GM18505 (cell line): ENCODE results near the gene SRCAP.

Experiments used
- ATAC-seq: cut with Tn5 transposase; IDR thresholded peaks from one replicate; pipeline ENCODE4 v1.9.1; 2021; ENCODE audit not compliant: unreplicated experiment
- POLR2A ChIP-seq: IDR thresholded peaks from 4 replicates; pipeline ENCODE4 v1.6.1; 2011; ENCODE audit warnings: borderline replicate concordance; ENCODE audit not compliant: insufficient read depth, insufficient read length; ENCODE audit errors: extremely low read depth

SRCAP gene

DNA sequence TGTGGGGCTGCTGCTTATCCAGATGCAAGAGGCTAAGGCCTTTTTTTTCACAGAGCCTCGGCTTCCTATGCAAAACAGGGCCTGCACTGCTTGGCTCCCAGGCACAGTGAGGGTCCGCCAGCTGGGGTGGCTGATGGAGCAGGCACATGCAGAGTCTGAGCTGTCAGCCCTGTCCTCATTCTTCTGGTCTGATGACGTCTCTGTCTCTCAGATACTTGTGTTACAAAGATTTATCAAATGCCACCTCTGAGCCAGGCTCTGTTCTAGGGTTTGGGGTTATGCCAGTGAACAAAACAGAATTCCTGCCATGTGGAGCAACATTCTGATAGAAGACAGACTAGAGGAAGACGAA is 67.9 kb downstream of the SRCAP start:
- ATAC-seq: no peak
- no peak for TF ChIP-seq POLR2A

DNA sequence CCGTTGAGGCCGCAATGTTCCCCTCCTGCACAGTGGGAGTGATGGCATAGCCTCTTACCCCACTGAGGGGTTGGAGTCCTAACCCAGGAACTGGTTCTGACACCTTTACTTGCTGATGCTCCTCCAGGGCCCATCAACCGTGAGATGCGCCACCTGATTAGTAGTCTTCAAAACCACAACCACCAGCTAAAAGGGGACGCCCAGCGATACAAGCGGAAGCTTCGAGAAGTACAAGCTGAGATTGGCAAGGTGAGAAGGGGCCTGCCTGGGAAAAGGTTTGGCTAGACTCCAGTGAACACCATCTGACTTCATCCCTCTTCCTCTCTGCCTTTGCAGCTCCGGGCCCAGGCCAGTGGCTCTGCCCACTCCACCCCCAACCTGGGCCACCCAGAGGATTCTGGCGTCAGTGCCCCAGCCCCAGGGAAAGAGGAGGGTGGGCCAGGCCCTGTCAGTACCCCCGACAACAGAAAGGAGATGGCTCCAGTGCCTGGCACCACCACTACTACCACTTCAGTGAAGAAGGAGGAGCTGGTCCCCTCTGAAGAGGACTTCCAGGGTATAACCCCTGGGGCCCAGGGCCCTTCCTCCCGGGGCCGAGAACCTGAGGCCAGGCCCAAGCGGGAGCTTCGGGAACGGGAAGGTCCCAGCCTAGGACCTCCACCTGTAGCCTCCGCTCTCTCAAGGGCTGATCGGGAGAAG is 68.9 kb downstream of the SRCAP start:
- ATAC-seq: no peak
- TF ChIP-seq POLR2A: no peak

DNA sequence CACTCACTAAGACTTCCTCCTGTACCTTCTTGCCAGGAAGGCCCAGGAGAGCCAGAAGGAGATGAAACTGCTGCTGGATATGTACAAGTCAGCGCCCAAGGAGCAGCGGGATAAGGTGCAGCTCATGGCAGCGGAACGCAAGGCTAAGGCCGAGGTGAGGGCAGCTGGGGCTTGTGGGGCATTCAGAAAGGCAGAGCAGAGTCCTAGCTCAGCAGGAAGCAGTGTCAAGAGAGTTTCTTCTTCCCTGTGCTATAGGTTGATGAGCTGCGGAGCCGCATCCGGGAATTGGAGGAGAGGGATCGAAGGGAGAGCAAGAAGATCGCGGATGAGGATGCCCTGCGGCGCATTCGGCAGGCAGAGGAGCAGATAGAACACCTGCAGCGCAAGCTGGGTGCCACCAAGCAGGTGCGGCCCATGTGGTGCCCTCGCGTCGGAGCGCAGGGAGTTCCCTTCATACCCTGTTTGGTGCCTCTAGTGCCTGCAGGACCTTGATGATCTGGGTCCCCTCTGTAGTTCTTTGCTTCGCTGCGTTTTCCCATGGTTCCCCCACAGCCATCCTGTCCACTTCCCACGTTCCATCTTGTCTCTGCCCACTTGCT is 69.7 kb downstream of the SRCAP start:
- ATAC-seq: no peak
- no peak for TF ChIP-seq POLR2A

DNA sequence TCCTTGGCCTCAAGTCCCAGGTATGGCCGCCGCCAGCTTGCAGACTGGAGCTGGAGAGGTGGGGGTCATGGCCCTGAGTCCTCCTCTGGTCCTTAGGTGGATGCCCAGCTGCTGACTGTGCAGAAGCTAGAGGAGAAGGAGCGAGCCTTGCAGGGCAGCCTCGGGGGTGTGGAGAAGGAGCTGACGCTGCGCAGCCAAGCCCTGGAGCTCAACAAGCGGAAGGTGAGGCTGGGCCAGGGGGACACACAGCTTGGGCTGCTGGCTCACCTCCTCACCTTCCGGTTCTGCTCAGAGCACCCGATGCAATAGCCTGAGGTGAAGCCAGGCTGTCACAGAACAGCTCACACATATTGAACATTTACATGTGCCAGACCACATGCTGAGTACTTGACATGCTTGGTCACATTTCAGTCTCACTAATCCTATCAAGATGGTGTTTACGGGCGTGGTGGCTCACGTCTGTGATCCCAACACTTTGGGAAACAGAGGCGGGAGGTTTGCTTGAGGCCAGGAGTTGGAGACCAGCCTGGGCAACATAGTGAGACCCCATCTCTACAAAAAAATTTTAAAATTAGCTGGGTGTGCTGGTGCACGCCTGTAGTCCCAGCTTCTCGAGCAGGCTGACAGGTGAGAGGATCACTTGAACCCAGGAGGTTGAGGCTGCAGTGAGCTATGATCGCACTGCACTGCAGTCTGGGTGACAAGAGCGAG is 70.6 kb downstream of the SRCAP start:
- no peak for ATAC-seq
- TF ChIP-seq POLR2A: no peak

DNA sequence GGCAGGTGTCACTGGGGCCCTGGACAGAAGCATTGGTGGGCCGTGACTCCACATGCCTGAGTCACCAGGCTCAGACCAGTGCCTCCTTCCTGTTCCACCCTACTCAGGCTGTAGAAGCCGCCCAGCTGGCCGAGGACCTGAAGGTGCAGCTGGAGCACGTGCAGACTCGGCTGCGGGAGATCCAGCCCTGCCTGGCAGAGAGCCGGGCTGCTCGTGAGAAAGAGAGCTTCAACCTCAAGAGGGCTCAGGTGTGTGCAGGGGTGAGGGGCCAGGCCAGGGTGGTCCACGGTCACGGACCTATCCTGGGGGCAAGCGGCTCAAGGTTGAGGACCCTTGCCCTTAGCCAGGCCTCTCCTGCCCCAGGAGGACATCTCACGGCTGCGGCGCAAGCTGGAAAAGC is 72.8 kb downstream of the SRCAP start:
- no peak for TF ChIP-seq POLR2A
- ATAC-seq: no peak

DNA sequence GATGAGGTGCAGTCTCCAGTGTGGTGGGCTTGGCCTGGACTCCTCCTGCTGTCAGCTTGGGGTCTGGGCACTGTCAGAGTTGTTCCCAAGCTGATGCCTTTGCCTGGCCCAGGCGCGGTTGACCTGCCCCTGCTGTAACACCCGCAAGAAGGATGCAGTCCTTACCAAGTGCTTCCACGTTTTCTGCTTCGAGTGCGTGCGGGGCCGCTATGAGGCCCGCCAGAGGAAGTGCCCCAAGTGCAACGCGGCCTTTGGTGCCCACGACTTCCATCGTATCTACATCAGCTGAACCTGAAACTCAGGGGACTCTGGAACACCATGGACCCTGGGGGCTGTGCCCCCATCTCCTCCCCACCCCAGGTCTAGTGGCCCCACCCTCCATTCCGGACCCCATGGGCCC is 74.9 kb downstream of the SRCAP start:
- no peak for ATAC-seq
- TF ChIP-seq POLR2A: no peak

DNA sequence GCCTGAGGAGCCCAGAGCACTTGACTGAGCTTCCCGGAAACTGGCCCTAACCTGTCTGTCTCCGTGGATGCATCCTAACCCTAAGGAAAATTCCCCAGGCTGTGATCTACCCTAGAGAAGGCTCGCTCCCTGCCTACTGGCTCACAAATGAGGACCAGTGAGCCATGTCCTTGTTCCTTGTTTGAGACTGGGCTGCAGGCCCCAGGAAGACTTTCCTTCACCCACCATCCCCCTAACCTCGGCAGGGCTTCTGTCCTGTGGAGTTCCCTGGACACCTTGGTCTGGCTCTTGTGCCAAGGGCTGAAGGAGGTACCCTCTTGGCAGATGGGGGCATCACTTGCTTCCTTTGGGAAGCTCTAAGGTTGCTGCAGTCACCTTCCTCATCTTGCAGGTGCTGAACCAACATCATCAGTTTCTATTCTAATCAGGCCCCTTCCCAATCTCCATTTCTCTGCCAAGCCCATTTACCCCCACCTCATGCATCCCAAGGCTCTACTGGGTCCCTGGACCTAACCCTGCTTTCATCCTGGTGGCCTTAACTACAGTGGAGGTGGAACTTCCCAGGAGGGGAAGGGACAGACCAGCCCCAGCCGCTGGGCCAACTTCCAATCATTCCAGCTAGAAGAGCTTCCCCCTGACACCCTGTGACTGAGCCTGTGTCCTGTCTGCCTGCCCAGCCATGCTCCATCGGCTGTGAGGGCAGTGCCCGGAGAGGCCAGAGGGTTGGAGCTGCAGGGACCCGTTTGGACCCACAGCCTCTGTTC is 75.6 kb downstream of the SRCAP start:
- no peak for ATAC-seq
- no peak for TF ChIP-seq POLR2A

DNA sequence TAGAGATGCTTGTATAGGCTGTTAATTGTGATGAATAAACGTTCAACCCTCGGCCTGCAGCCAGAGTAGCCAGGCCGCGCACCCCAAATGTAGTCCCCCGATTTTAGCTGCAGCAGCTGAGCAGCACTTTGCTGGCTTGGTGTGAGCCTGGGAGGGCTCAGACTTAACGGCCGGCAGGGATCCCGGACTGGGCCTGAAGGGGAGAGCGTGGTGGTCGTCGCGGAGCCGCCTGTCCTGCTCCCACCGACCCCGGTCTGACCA is 76.1 kb downstream of the SRCAP start:
- no peak for TF ChIP-seq POLR2A
- ATAC-seq: no peak

DNA sequence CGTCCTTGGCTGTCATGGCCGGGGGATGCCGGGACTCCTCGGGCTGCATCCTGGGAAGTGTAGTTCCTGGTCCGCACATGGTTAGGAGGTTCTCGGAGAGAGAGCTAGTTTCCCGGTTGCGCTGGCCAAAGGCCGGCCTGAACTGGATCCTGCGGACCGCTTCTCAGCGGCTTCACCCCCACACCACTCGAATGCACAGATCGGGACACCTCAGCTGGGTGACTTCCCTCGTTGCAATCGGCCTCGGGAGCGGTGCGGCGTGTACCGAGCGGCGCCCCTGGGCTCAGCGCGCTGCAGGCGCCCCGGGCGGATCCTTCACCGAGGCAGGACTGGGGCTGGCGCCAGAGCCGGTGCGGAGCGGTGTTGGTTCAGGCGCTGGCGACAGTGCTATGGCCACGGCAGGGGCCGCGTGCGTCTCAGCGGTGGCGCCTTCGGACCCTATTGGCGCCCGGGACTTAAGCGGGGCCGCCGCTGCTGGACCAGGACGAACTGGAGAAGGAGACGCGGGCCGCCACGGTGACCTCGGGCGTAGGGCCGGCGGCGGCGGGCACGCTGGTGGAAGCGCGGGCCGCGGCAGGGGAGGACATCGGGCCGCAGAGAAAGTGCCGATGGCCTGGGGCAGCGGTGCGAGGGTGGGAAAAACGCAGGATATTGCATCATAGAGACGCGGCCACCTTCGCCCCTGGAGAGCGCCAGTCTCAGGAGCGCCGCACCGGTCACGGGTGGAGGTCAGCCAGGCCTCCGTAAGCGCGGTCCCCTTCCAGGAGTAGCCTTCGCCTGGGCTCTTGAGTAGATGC is 76.6 kb downstream of the SRCAP start:
- TF ChIP-seq POLR2A: peak; percentile 58
- ATAC-seq: peak; percentile 49

DNA sequence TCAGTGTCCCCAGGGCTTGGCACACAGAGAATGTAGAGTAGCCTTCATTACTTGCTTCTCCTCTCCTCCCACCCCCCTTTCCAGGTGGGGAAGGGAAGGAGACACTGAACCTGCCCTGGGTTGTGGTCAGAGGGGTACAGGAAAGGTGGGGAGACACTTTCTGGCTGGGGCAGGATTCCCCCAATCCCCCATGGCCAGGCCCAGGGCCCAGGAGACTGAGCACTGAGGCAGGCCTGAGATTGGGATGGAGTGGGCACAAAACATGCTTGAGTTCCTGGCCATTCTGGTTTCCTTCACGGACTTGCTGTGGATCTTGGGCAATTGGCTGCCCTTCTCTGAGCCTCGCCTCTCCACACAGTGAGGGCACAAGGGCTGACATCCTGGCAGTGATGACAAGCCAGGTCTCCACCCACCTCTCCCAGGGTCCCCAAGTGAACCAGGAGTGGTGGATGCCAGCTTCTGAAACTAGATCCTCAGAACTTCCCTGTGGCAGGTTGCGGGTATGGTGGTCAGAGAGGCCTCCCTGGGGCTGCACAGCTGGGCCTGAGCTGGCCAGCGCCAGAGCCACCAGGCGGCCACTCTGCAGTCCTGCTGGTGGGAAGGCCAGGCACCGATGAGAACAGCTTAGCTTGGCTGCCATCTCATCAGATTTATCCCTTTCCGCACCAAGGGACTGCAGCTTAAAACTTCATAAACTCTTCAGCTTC is 78.8 kb downstream of the SRCAP start:
- no peak for TF ChIP-seq POLR2A
- ATAC-seq: no peak

DNA sequence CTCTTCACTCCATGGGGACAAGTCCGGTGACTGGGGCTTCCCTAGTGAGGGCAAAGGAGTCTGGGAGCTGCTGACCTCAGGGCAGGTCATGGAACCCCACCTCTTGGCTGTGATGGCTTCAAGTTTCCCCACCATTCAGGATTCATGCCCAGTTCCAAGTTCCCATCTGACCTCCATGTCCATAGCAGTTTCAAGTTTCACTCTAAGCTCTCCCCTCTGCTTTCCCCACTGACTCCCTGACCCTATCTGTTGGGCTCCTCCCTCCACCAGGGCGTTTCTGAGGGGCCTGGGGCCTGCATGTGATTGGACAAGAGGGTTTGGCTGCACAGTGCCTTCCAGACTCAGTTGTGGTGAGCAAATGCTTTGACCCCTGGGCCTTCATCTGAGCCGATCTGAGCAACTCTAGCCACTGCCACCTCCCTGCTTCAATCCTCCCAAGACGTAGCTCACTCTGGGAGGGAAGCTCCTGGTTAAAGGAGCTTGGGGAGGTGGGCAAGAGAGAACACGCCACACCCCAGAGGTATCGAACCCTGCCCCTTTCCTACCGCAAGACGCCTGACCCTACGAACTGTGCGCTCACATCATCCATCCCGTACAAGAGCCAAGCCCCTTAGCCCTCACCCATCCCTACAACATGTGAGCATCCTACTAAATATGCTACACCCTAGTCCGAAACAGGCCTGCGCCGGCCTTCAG is 79.7 kb downstream of the SRCAP start:
- no peak for TF ChIP-seq POLR2A
- ATAC-seq: no peak

DNA sequence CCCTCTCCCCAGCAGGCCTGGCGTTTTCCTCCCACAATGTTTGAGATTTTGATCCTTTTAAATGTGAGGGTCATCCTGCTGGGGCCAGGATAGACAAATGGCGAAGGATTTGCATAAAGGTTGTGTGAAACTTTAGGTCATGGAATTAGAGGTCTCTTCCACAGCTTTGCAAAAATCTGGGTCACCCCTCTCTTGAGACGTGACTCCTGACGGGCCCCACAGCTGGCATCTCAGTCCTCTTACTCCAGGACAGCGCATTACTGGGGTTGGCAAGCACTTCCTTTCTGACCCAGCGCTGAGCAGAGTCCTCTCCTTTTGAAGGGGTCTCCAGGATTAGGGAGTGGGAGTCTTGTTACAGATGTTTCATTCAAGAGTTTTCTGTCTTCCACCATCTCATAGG is 80.6 kb downstream of the SRCAP start:
- TF ChIP-seq POLR2A: no peak

More for the DNA sequence above, 80.6 kb downstream of the SRCAP start:
- no peak for ATAC-seq
